ENCODE data around the gene P2RY8.

Gene P2RY8

GRCh38 chrX:1417921-1418771, 118.8 kb downstream of the P2RY8 start:
- no peak for TF ChIP-seq CTCF (conservative IDR thresholded peaks at IDR 0.05; ENCODE audit: low read depth)
- H3K27ac ChIP-seq = peak overlapping the region; percentile 36
- ChIA-PET POLR2A (ENCODE audit: low non-redundant PET) (no interaction called here), CTCF (no interaction called here)
- DNase-seq (ENCODE audit: low spot score) = no peak

GRCh38 chrX:1416965-1417760, 119.8 kb downstream of the P2RY8 start:
- ChIA-PET POLR2A (ENCODE audit: low non-redundant PET) (no interaction called here), CTCF (no interaction called here)
- no peak overlapping the region for H3K27ac ChIP-seq
- no peak for DNase-seq (ENCODE audit: low spot score)
- no peak for TF ChIP-seq CTCF (conservative IDR thresholded peaks at IDR 0.05; ENCODE audit: low read depth)

- DNase-seq (ENCODE audit: low spot score) = no peak
- H3K27ac ChIP-seq = no peak overlapping the region
- no peak for TF ChIP-seq CTCF (conservative IDR thresholded peaks at IDR 0.05; ENCODE audit: low read depth)
- POLR2A ChIA-PET (ENCODE audit: low non-redundant PET) = no interaction called here
- CTCF ChIA-PET = no interaction called here
Measured at GRCh38 chrX:1416327-1416784, 120.6 kb downstream of the P2RY8 start.

Data from RWPE1 (cell line).